HepG2 (cell line): ENCODE measurements around the gene PXMP4. TPM values are rescaled to one million over a fixed set of nuclear protein-coding genes. Genes with fewer than 3 reads are reported as not detected.

Experiments used
- AKAP8 ChIP-seq: sonication (generic); formaldehyde crosslinking; IDR thresholded peaks from 2 replicates; pipeline ENCODE4 v1.5.1; 2020; ENCODE audit warnings: mild to moderate bottlenecking, missing genetic modification reagents
- BRD4 ChIP-seq: sonication (generic); formaldehyde crosslinking; IDR thresholded peaks from 2 replicates; pipeline ENCODE4 v1.4.0; 2020; ENCODE audit warnings: missing genetic modification reagents
- CREBL2 ChIP-seq: sonication (generic); formaldehyde crosslinking; IDR thresholded peaks from 2 replicates; pipeline ENCODE4 v1.8.1; 2023; ENCODE audit warnings: missing genetic modification reagents, mild to moderate bottlenecking, borderline replicate concordance
- FOXJ3 ChIP-seq: sonication (generic); formaldehyde crosslinking; IDR thresholded peaks from 2 replicates; pipeline ENCODE4 v1.4.0; 2020; ENCODE audit warnings: missing genetic modification reagents, mild to moderate bottlenecking, borderline replicate concordance
- GPN1 ChIP-seq: sonication (generic); formaldehyde crosslinking; IDR thresholded peaks from 2 replicates; pipeline ENCODE4 v1.5.1; 2020; ENCODE audit warnings: missing genetic modification reagents, borderline replicate concordance
- HMGXB4 ChIP-seq, 2 experiments: sonication (generic) in 1 of 2; formaldehyde crosslinking in 1 of 2; IDR thresholded peaks; 2 replicates each; pipeline versions ENCODE4 v1.4.0 to v1.6.1; 2018 to 2020; ENCODE audit warnings: missing genetic modification reagents in 2 of 2, borderline replicate concordance in 1 of 2, low read depth in 1 of 2, mild to moderate bottlenecking in 1 of 2, missing biosample characterization in 1 of 2
- KDM5B ChIP-seq: sonication (generic); formaldehyde crosslinking; IDR thresholded peaks from 2 replicates; pipeline ENCODE4 v1.4.0; 2020; ENCODE audit warnings: missing genetic modification reagents, mild to moderate bottlenecking, borderline replicate concordance
- MED13 ChIP-seq: sonication (generic); formaldehyde crosslinking; IDR thresholded peaks from 2 replicates; pipeline ENCODE4 v1.5.0; 2020; ENCODE audit warnings: missing genetic modification reagents
- MZF1 ChIP-seq: sonication (generic); formaldehyde crosslinking; IDR thresholded peaks from 2 replicates; pipeline ENCODE4 v1.8.1; 2023; ENCODE audit warnings: mild to moderate bottlenecking, missing genetic modification reagents, borderline replicate concordance
- PATZ1 ChIP-seq: sonication (generic); formaldehyde crosslinking; IDR thresholded peaks from 2 replicates; pipeline ENCODE4 v1.4.0; 2020; ENCODE audit warnings: missing genetic modification reagents
- PCBP1 ChIP-seq: fragments of 200-400 bp; formaldehyde crosslinking; IDR thresholded peaks from 2 replicates; pipeline ENCODE4 v1.6.1; 2017; ENCODE audit warnings: mild to moderate bottlenecking, low read depth, low read length, borderline replicate concordance
- PHF5A ChIP-seq: IDR thresholded peaks from one replicate; pipeline ENCODE4 v1.6.1; 2018; ENCODE audit warnings: low read depth, missing genetic modification reagents; ENCODE audit not compliant: unreplicated experiment
- XRCC5 ChIP-seq: fragments of 200-400 bp; formaldehyde crosslinking; optimal IDR thresholded peaks from 2 replicates; pipeline ENCODE3; 2017; ENCODE audit warnings: mild to moderate bottlenecking, low read length
- ZMAT5 ChIP-seq: sonication (generic); formaldehyde crosslinking; IDR thresholded peaks from 2 replicates; pipeline ENCODE4 v1.5.0; 2020; ENCODE audit warnings: mild to moderate bottlenecking, low read depth, missing genetic modification reagents, borderline replicate concordance
- ZNF142 ChIP-seq: sonication (generic); formaldehyde crosslinking; IDR thresholded peaks from 2 replicates; pipeline ENCODE4 v1.4.0; 2020; ENCODE audit warnings: missing genetic modification reagents
- ZNF260 ChIP-seq: sonication (generic); formaldehyde crosslinking; IDR thresholded peaks from 2 replicates; pipeline ENCODE4 v1.4.0; 2020; ENCODE audit warnings: missing genetic modification reagents, low read depth, mild to moderate bottlenecking, borderline replicate concordance
- ZNF292 ChIP-seq: sonication (generic); formaldehyde crosslinking; IDR thresholded peaks from 2 replicates; pipeline ENCODE4 v1.8.1; 2022; ENCODE audit warnings: mild to moderate bottlenecking, low read depth, missing genetic modification reagents, borderline replicate concordance
- ZNF598 ChIP-seq: sonication (generic); formaldehyde crosslinking; IDR thresholded peaks from 2 replicates; pipeline ENCODE4 v1.5.1; 2020; ENCODE audit warnings: mild to moderate bottlenecking, missing genetic modification reagents, borderline replicate concordance
- ZNF747 ChIP-seq: sonication (generic); formaldehyde crosslinking; IDR thresholded peaks from 2 replicates; pipeline ENCODE4 v1.8.1; 2023; ENCODE audit warnings: missing genetic modification reagents, mild to moderate bottlenecking, borderline replicate concordance
- polyA plus RNA-seq, 8 experiments: library from polyadenylated mRNA; depleted of rRNA in 3 of 8; stranded (reverse) in 7 of 8; unstranded in 1 of 8; fragments of >200 nt; fragmentation: Illumina TruSeq in 4 of 8; extraction: Trizol in 4 of 8; gene quantifications; 2 replicates each; pipeline versions ENCODE4 v1.2.1 to v1.2.3, GENCODE V29; 2011 to 2016; ENCODE audit warnings: low read depth in 4 of 8, missing spikeins in 1 of 8, mixed read lengths in 1 of 8; ENCODE audit not compliant: insufficient read depth in 1 of 8
- total RNA-seq, 5 experiments: library from RNA; depleted of rRNA; stranded (reverse); fragments of >200 nt; fragmentation: Illumina TruSeq; extraction: Trizol; gene quantifications; 2 replicates each; pipeline ENCODE4 v1.2.3, GENCODE V29; 2016; ENCODE audit warnings: low read depth in 1 of 5

The PXMP4 gene
- total and polyA plus RNA-seq, 2 of the 13 experiments (the other 11 are each of a cell fraction or from before 2014, with no cell fraction given) = not detected

- TF ChIP-seq HMGXB4 (CRISPR knock-in tag; IDR thresholded peaks at IDR 0.05; ENCODE audit: borderline replicate concordance in 1 of 2, low read depth in 1 of 2) = peak in 1 of 2 experiments; percentile 43; a peak in 1 of 4 replicates
- TF ChIP-seq PATZ1 = no peak
- no peak for TF ChIP-seq FOXJ3 (CRISPR knock-in tag)
- TF ChIP-seq KDM5B = no peak
- peak; percentile 77; the same call in 1 of the 2 replicates for TF ChIP-seq ZNF598 (CRISPR knock-in tag)
- no peak for TF ChIP-seq MZF1 (CRISPR knock-in tag)
- TF ChIP-seq BRD4 (CRISPR knock-in tag) = 0 out of 2 replicates have a peak, but pooled peaks have one; percentile 44
- no peak for TF ChIP-seq ZNF747 (CRISPR knock-in tag)
- no peak for TF ChIP-seq MED13
- TF ChIP-seq PHF5A (CRISPR knock-in tag) = no peak
- TF ChIP-seq XRCC5 = no peak
- 0 out of 2 replicates have a peak, but pooled peaks have one; percentile 8 for TF ChIP-seq ZNF142 (CRISPR knock-in tag)
- TF ChIP-seq PCBP1 = no peak
- no peak for TF ChIP-seq ZNF260 (CRISPR knock-in tag)
- 0 out of 2 replicates have a peak, but pooled peaks have one; percentile 12 for TF ChIP-seq ZNF292
- no peak for TF ChIP-seq AKAP8 (CRISPR knock-in tag)
- TF ChIP-seq CREBL2 (CRISPR knock-in tag) = no peak
- TF ChIP-seq ZMAT5 (CRISPR knock-in tag) = no peak
- no peak for TF ChIP-seq GPN1 (CRISPR knock-in tag)
These were observed 33.1 kb downstream of the PXMP4 start (continued) for GRCh38 chr20:33686984-33687366.
